ENCODE data around the gene ADRB2.

GRCh38 chr5:148833122-148833521 lies 6.7 kb downstream of the ADRB2 start:
- TF ChIP-seq CTCF (conservative IDR thresholded peaks at IDR 0.05) (no peak), EZH2 (IDR thresholded peaks at IDR 0.05; ENCODE audit: low read depth) (no peak)
